GM21360 (cell line): Measurements from ENCODE around the gene SLC16A11.
"Not testable (repeated sequence)": the region's sequence is repeated elsewhere in the genome, so short reads cannot be mapped to it uniquely, and the experiment has no call there.

Source experiments
- ATAC-seq: cut with Tn5 transposase; IDR thresholded peaks from one replicate; pipeline ENCODE4 v1.9.1; 2021; ENCODE audit warnings: mild to moderate bottlenecking, moderate library complexity; ENCODE audit not compliant: unreplicated experiment

The SLC16A11 gene

DNA sequence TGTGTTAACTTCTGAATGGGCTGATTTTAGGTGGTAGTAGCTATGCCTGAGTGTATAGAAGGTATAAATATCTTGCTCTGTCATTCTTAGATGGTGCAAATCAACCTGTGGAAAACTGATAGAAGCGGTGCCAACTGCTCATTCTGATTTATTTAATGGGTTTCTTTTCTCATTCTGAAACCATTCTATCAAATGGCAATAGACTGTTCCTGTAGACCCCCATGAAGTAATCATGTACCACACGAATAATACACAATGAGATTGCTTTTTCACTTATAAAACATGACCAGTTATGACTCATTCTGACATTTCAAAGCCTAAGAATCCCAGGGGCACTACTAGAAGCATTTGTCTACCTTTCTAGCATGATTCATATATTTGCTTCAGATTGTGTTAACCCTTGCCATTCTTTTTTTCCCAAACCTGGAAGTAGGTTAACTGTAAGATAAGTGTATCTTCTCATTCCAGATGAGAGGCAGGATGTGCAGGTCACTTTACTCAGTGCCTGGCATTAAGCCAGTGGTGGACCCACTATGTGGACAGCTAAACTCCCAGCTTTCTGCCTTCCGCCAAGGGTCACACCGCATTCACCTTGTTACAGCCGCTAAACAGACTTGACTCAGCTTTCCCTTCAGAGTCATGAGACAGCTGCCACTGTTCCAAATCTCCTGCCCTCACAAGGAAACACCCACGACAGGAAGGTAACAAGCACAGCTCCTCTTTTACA is 16.4 kb upstream of the SLC16A11 start:
- ATAC-seq: no peak

DNA sequence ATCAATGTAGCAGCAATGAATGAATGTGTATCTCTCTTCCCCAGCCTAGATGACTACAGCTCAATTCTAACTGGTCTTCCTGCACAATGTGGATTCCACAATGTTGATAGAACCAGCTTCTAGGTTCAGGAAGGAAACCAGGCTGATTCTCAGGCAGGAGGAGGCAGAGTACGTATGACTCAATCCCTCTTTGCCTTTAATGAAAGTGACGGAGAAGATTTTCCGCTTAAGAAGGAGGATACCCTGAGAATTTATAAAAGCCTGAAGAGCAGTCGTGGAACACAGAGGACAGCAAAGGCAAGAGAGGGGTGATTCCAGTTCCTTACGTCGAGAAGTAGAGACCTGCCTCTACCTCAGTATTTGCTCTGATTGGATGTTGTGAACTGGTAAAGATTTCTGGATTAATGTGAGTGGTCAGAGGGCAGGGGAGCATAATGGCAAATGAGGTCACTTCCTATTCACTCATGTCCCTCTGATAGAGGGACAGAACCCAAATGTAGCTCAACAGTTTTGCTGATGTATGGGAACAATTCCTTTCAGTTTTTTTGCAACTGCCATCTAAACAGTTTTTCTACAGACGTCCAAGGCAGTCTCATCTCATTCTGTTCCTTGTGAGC is 15.0 kb upstream of the SLC16A11 start:
- no peak for ATAC-seq

DNA sequence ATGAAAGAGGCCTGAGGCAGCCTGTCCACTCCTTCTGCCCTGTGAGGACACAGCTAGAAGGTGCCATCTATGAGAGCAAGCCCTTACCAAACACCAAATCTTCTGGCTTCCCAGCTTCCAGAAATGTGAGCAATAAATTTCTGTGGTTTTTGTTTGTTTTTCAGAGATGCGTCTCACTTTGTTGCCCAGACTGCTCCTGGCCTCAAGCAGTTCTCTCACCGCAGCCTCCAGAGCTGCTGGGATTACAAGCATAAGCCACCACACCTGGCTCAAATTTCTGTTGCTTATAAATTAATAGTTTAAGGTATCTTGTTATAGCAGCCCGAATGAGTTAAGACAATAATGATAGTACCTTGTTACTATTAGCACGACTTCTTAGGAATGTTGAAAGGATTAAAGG is 12.5 kb upstream of the SLC16A11 start:
- no peak for ATAC-seq

DNA sequence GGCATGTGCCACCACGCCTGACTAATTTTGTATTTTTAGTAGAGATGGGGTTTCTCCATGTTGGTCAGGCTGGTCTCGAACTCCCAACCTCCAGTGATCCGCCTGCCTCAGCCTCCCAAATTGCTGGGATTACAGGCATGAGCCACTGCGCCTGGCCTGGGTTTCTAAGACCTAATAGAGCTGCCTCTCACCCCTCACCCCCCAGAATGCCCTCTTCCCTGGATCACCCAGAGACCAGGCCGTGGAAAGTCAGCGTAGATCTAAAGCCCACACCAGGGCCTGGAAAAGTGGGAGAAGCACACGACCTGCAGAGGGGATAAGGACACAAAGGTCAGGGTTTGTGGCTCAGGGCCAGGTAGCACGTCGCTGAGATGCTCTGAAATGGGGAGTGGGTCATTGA is 6.7 kb upstream of the SLC16A11 start:
- not testable (repeated sequence) for ATAC-seq

DNA sequence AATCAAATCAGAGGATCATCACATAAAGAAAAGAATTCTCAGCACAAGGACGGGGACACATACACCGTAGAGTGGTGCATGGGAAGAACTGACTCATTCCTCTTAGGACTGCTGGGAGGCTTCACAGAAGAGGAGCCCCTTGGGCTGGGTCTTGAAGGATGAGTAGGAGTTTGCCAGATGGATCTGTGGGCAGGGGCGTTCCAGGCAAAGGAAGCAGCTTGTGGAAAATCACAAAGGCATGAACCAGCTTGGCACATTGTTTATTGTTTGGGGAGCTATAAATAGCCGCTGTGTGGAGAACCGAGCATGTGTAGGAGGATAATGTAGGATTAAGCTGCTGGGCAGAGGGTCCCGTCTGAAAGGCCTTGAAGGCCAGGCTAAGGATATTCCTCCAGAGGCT is 5.1 kb upstream of the SLC16A11 start:
- no peak for ATAC-seq

DNA sequence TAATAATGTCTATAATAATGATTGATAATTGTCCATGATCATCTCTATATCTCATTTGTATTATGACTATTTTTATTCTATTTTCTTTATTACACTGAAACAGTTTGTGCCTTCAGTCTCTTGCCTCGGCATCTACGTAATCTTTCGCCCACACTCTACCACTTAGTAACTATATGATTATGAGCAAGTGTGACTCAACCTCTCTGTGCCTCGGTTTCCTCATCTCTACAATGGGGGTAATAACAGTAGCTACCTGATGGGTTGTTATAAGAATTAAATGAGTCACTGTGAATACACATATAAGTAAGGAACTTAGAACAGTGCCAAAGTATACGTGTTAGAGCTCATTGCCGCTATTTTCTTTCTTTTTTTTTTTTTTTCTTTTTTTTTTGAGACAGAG is 3.7 kb upstream of the SLC16A11 start:
- ATAC-seq: no peak

DNA sequence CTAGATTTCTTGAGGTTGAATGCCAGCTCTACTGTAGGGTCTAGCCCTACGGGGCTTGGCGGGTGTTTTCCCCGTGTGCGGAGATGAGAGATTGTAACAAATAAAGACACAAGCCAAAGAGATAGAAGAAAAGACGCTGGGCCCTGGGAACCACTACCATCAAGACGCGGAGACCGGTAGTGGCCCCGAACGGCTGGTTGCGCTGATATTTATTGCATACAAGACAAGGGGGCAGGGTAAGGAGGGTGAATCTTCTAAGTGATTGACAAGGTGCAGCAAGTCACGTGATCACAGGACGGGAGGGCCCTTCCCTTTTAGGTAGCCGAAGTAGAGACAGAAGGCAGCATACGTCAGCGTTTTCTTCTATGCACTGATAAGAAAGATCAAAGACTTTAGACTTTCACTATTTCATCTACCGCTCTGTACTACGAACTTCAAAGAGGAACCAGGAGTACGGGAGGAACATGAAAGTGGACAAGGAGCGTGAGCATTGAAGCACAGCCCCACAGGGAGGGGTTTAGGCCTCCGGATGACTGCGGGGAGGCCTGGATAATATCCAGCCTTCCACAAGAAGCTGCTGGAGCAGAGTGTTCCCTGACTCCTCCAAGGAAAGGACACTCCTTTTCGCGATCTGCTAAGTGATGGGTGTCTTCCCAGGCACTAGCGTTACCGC is 3.0 kb upstream of the SLC16A11 start:
- not testable (repeated sequence) for ATAC-seq

DNA sequence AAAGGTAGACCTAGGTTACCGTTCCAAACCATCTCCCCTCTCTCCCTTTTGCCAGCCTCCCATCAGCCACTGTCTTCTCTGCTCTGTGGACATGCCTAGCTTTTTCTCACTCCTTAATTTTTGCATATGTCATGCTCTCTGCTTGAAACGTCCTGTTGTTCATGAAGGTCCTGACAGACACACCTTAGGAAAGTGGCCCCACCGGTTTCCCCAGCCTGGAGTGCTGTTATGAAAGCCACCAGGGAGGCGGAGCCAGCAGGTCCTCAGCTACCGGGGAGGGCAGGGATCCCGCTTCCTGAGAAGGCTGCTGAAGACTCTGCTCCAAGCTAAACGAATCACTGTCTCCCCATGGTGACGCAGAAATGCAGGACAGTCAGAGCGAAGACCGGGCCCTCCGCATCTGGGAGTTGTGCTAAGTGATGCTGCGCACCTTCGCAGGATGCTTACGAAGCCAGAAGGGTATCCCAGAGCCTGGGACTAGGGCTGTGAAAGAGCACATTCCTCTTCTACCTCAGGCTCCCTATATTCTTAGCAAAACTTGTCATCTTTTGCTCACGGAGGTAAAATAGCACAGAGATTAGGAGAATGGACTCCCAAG is 2.3 kb upstream of the SLC16A11 start:
- no peak for ATAC-seq

DNA sequence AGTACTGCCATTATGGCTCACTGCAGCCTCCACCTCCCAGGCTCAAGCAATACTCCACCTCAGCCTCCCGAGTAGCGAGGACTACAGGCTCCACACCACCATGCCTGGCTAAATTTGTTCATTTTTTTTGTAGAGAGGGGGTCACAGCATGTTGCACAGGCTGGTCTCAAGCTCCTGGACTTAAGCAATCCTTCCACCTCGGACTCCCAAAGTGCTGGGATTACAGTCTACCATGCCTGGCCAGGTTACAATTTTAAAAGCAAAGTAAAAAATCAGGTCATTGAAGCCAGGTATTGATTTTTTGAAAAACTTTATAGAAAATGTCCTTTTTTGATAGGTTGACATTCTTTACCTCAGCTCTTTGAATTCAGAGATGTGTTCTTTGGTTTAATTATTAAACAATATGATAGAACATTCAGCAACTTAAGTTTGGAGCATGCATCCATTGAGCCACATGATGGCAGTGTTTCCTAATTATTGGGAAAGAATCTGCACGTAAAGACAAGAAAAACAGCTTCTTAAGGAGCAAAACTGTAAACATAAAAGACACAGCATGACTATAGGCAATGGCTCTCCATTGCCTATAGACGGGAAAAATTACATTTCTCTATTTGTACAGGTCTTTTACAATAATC is 1.7 kb upstream of the SLC16A11 start:
- no peak for ATAC-seq

DNA sequence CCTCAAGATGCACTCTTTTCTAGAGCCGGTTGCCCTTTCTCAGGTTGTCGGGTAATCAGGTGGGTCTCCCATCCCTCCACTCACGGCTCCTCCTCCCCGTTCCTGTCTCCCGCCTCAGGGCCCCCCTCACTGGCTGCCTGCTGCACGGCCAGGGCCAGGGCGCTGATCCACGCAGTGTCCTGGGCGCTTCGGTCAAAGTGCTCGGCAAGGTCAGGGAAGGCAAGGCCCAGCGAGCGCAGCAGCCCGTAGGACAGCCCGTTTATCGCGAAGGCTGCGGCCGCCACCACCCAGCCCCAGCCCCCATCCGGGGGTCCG is 753 bp downstream of the SLC16A11 start:
- ATAC-seq: no peak

DNA sequence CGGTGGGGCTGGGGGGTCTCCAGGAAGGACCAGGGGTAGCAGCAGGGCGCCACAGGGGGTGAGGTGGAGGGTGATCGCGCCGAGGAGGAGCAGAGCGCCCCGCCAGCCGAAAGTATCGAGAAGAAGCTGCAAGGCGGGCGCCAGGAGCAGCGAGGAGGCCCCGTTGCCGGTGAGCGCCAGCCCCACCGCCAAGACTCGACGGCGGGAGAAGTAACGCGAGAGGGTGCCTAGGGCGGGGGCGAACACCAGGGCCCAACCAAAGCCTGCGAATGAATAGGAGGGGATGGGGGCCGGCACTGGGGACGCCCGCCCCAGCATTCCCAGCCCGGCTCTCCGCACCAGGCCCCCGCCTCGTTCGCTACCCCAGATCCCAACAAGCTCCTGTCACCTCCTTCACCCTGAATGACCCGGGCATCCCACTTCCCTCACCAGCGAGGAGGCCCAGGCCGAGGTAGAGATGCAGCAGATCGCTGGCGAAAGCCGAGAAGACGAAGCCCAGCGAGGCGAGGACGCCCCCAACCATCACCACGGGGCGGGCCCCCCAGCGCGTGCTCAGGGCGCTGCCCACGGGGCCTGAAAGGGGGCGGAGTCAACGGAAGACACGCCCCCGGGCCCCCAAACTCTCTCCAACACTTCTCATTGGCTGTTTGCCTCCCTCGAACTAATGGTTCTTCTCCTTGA is 1.3 kb downstream of the SLC16A11 start:
- ATAC-seq: no peak

DNA sequence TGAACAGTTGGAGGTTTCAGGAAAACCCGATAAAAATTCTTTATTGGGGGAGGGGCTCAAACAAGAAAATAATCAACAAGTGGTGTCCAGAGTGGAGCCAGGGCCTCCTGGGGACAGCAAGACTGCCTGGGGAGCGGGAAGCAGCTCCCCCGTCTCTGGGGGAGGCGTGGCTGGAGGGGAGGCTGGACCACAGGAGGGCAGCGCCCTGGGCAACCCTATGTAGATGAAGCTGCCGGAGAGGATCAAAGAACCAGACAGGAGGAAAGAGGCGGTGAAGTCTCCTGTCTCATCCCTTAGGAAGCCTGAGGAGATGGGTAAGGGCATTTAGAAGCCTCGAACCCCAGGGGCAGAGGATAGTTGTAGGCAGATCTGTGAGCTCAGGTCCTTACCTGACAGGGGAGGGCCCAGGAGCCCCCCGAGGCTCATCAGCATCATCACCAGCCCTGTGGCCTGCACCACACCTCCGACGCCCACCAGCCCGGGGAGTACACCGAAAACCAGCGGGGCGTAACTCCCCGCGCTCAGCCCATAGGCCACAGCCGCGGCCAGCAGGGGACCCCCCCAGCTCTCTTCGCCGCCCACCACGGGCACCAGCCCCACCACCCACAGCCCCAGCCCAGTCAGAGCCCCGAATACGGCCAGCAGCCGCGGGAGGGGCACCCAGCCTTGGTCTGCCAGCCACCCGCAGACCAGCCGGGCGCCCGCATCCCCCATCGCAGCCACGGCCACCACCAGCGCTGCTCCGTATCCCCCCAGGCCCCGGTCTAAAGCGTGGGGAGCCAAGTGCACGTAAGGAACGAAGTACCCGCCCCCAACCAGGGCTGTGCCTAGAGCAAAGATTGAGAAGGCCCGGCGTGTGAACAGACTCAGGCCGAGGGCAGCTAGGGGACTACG is 2.0 kb downstream of the SLC16A11 start:
- no peak for ATAC-seq

DNA sequence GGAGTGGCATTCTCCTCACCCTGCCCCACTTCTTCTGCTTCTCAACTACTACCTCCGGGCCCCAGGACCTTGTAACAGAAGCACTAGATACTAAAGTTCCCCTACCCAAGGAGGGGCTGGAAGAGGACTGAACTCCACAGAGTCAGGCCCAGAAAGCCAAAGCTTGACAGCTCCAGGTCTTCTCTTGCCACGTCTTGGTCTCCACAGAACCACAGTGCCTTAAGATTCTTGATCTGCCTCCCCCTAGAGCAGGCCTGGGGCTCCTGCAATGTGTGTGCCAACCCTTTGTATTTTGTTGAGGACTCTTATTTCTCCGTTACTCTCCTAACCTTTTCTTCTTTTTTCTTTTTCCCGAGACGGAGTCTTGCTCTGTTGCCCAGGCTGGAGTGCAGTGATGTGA is 4.1 kb downstream of the SLC16A11 start:
- ATAC-seq: no peak

DNA sequence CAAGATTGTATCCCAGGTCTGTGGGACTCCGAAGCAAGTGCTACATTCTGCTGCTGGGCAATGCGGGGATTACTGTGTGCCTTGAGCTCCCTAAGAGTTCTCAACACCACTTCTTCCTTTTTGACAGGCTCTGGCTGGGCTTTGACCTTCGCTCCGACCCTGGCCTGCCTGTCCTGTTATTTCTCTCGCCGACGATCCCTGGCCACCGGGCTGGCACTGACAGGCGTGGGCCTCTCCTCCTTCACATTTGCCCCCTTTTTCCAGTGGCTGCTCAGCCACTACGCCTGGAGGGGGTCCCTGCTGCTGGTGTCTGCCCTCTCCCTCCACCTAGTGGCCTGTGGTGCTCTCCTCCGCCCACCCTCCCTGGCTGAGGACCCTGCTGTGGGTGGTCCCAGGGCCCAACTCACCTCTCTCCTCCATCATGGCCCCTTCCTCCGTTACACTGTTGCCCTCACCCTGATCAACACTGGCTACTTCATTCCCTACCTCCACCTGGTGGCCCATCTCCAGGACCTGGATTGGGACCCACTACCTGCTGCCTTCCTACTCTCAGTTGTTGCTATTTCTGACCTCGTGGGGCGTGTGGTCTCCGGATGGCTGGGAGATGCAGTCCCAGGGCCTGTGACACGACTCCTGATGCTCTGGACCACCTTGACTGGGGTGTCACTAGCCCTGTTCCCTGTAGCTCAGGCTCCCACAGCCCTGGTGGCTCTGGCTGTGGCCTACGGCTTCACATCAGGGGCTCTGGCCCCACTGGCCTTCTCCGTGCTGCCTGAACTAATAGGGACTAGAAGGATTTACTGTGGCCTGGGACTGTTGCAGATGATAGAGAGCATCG is 5.6 kb downstream of the SLC16A11 start:
- ATAC-seq: no peak

DNA sequence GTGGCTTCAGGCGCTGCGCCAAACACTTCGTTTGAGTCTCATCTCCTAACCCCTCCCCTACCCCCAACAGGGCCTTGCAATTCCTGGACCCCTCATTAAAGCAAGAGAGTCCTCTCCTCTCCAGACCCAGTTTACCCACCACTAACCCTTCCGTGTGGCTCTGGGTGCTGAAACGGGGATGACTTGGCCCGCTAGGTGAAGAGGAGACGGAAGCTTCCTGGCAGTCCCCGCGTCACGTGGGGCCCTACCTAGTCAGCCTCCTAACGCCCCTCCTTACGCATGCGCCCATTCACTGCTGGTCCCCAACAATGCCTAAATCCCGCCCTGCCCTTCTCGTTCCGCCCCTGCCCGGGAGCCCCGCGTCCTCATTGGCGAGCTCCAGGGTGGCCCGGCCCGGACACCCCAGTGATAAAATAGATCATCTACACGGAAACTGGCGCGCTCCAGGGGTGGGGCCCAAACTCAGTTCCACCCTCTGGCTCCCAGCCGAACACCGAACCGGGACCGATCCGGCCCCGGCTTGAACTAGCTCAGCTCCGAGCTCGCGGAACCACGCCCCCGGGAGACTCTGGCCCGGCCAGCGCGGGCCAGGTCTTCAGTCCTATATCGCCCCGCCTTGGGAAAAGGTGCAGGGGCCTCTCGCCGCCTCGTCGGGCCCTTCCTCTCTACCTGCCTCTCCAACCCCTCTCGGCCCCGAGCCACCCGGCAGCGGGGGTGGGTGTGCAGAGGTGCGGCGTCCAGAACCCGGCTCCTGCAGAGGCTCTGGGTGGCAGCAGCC is 8.1 kb downstream of the SLC16A11 start, which contains the start of gene SLC16A13:
Gene SLC16A13, plus strand, starts transcription at position 425 of the 778 bp plus-strand sequence. CDS start 368 bp downstream, outside the sequence.
- ATAC-seq: peak; percentile 75

DNA sequence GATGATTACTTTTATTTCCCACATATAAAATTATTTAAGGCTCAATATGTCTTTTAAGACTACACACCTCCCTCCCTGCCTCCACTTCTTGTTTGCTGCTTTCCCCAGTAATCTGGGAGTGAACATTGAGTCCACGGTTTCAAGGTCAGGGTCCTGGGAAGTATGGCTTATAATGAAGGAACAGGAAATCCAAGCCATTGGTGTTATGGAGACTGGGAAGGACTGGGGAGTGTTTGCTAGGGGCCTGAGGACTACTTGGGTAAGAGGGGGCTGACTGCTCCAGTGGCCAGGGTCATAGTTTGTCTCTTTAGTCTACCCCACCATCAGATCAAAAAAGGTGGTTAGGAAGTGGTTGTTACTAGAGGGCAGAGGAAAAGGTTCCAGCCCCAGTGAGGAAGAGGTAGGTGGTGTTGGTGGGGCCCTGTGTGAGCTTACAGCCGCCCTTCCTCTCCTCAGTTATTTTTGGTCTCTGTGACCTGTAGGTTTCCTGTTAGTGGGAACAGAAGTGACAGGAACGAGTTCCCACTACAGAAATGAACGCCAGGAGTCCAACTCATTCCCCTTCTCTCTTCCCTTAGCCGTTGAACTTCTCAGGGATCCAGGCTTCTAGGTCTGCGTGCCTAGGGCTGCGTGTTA is 8.8 kb downstream of the SLC16A11 start:
- ATAC-seq: no peak

DNA sequence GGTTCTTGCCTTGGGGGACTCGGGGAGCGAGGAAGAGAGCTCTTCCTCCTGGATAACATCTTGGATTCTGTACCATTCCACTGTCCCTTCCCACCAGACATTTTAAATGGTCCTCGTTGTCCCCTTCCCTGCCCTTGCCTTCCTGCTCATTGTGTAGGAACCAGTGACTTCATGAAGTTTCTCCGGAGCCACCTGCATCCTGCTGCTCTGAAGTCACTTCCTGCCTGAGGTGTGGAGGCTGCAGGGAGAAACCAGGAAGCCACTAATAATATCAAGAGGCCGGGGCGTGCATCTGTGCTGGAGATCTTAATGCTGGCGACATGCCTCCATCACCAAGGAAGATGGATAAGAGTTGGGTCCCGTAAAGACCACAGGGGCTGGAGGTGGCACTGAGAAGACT is 14.2 kb downstream of the SLC16A11 start:
- ATAC-seq: no peak

DNA sequence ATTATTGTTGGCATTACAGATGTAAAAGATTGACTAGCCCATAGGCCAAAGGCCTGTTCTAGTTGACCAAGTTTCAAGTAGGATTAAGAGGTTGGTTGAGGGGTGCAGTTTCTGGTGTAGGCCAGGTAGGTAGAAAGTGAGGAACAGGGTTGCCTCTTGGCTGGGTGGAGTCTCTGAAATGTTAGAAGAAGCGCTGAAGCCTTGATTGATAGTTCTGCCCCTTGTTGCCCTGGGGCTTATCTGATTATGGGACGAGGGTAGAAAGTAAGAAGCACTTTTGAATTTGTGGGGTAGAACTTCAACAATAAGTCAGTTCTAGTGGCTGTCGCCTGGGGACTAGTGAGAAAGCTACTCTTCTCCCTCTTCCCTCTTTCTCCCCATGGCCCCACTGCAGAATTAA is 14.8 kb downstream of the SLC16A11 start:
- ATAC-seq: no peak
